Activated CD4-positive, alpha-beta T cell treated with anti-CD3 and anti-CD28 coated beads for 1 hour (primary cell): ENCODE data around the gene POU2AF1.

ENCODE experiments used
- DNase-seq: peaks from one replicate; pipeline ENCODE4 v3.0.0-alpha.2; 2020

Gene POU2AF1

GRCh38 chr11:111359223-111360149, 19.6 kb downstream of the POU2AF1 start:
- DNase-seq, result no peak

GRCh38 chr11:111358038-111359001, 20.8 kb downstream of the POU2AF1 start:
- no peak for DNase-seq

- no peak for DNase-seq
Measured at GRCh38 chr11:111357150-111358037, 21.7 kb downstream of the POU2AF1 start.

GRCh38 chr11:111356660-111357048, 22.4 kb downstream of the POU2AF1 start:
- no peak for DNase-seq

GRCh38 chr11:111355956-111356659, 23.0 kb downstream of the POU2AF1 start:
- no peak for DNase-seq

GRCh38 chr11:111355101-111355500, 24.0 kb downstream of the POU2AF1 start:
- no peak for DNase-seq

- no peak for DNase-seq
Measured at GRCh38 chr11:111354601-111354891, 24.5 kb downstream of the POU2AF1 start.

GRCh38 chr11:111353776-111354600, 25.1 kb downstream of the POU2AF1 start:
- no peak for DNase-seq

- DNase-seq, result no peak
Measured at GRCh38 chr11:111352935-111353710, 26.0 kb downstream of the POU2AF1 start.

- no peak for DNase-seq
Measured at GRCh38 chr11:111352231-111352746, 26.8 kb downstream of the POU2AF1 start.

GRCh38 chr11:111351374-111352055, 27.6 kb downstream of the POU2AF1 start:
- DNase-seq, result no peak

- no peak for DNase-seq
Measured at GRCh38 chr11:111350811-111351210, 28.3 kb downstream of the POU2AF1 start.

GRCh38 chr11:111349191-111349695, 29.8 kb downstream of the POU2AF1 start:
- no peak for DNase-seq

GRCh38 chr11:111348147-111348546, 30.9 kb downstream of the POU2AF1 start:
- no peak for DNase-seq

- DNase-seq, result no peak
Measured at GRCh38 chr11:111347723-111348115, 31.4 kb downstream of the POU2AF1 start.

- DNase-seq, result no peak
Measured at GRCh38 chr11:111347002-111347722, 31.9 kb downstream of the POU2AF1 start.

GRCh38 chr11:111344032-111344431, 35.0 kb downstream of the POU2AF1 start:
- no peak for DNase-seq

GRCh38 chr11:111342329-111342728, 36.7 kb downstream of the POU2AF1 start:
- no peak for DNase-seq
